Mucosa of descending colon (tissue), 3 donors: ENCODE data around the gene ZNF205. TPM values are rescaled to one million over a fixed set of nuclear protein-coding genes. Genes with fewer than 3 reads are reported as not detected.
A peak's percentile ranks its signal among the peaks of the same experiment; 100 is the strongest.

Source experiments
- ATAC-seq: fragments of 200-7000 bp; cut with Tn5 transposase; one replicate; pipeline ENCODE4 v1.9.1; 2020; ENCODE audit warnings: mild to moderate bottlenecking, moderate library complexity
- DNase-seq, 3 donors: peaks; one replicate each; pipeline ENCODE4 v3.0.0-alpha.2; 2020
- H3K36me3 ChIP-seq: fragments of 200-600 bp; one replicate; pipeline ENCODE4 v1.8.0; 2021; ENCODE audit warnings: low read depth, mild to moderate bottlenecking
- H3K4me1 ChIP-seq: fragments of 200-600 bp; one replicate; pipeline ENCODE4 v1.8.0; 2021; ENCODE audit warnings: low read depth, mild to moderate bottlenecking
- H3K4me3 ChIP-seq: fragments of 200-600 bp; one replicate; pipeline ENCODE4 v1.8.0; 2021; ENCODE audit warnings: mild to moderate bottlenecking
- H3K9me3 ChIP-seq: fragments of 200-600 bp; one replicate; pipeline ENCODE4 v1.8.0; 2021; ENCODE audit warnings: mild to moderate bottlenecking
- intact Hi-C, 2 donors: fragments of 100-400 bp; cut with DNase I in 1 of 2; cut with micrococcal nuclease in 1 of 2; formaldehyde crosslinking; loops; one replicate each; pipeline versions ENCODE4 v1.11.0 to v1.11.1; 2022; cut with DNase I, micrococcal nuclease
- total RNA-seq, 3 donors: library from RNA; stranded (reverse); fragmentation: NEBNext Ultra II Directional in 2 of 3; extraction: Animal tissue kit (Norgen Biotek cat#: 25700) in 2 of 3; gene quantifications; one replicate each; pipeline versions ENCODE4 v1.2.1 to v1.2.4, GENCODE V29; 2021 to 2023
- TF ChIP-seq, protein P1 (sequence below): fragments of 200-600 bp; IDR thresholded peaks from one replicate; pipeline ENCODE4 v1.8.0; 2022; ENCODE audit warnings: antibody characterized with exemption, mild to moderate bottlenecking
- donor health status: DM: no; HTN: no; CAD: no; lungs with moderate emphysema.
- donor health status: DM: no; HTN: no; CAD: no.
- donor health status: DM: no; HTN: yes; CAD: no.

The ZNF205 gene
- total RNA-seq, 3 donors from 2014 or later, result 8.5 to 10.2 (median 10.2) TPM

DNA sequence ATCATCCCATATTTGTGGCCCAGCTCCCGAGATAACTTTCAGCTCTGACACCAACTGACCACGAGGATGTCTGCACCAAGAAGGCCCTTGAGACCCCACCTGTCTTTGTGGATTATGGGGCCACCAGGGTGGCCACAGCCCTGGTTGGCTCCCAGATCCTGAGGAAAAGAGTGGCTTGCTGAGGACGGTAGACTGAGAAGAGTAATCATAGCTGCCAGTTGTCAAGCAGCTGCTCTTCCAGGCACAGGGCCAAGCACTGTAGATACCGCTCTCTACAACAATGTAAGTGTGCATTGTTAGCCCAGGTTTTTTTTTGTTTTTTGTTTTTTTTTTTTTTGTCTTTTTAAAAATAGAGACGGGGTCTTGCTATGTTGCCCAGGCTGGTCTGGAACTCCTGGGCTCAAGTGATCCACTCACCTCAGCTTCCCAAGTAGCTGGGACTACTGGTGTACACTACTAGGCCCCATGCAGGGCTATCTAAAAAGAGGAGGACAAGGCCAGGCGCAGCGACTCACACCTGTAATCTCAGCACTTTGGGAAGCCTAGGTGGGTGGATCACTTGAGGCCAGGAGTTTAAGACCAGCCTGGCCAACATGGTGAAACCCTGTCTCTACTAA lies 9.6 kb downstream of the ZNF205 start:
- no peak overlapping the region for H3K4me3 ChIP-seq
- no peak for ATAC-seq
- no peaks in the 10 kb centered on the region for H3K9me3 ChIP-seq
- H3K36me3 ChIP-seq, result no peaks in the 10 kb centered on the region
- TF ChIP-seq, protein P1, sequence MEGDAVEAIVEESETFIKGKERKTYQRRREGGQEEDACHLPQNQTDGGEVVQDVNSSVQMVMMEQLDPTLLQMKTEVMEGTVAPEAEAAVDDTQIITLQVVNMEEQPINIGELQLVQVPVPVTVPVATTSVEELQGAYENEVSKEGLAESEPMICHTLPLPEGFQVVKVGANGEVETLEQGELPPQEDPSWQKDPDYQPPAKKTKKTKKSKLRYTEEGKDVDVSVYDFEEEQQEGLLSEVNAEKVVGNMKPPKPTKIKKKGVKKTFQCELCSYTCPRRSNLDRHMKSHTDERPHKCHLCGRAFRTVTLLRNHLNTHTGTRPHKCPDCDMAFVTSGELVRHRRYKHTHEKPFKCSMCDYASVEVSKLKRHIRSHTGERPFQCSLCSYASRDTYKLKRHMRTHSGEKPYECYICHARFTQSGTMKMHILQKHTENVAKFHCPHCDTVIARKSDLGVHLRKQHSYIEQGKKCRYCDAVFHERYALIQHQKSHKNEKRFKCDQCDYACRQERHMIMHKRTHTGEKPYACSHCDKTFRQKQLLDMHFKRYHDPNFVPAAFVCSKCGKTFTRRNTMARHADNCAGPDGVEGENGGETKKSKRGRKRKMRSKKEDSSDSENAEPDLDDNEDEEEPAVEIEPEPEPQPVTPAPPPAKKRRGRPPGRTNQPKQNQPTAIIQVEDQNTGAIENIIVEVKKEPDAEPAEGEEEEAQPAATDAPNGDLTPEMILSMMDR, result no peak
- intact Hi-C loops, result no loop called here
- DNase-seq, result no peak
- H3K4me1 ChIP-seq, result peaks cover 7% of the 10 kb centered on the region

DNA sequence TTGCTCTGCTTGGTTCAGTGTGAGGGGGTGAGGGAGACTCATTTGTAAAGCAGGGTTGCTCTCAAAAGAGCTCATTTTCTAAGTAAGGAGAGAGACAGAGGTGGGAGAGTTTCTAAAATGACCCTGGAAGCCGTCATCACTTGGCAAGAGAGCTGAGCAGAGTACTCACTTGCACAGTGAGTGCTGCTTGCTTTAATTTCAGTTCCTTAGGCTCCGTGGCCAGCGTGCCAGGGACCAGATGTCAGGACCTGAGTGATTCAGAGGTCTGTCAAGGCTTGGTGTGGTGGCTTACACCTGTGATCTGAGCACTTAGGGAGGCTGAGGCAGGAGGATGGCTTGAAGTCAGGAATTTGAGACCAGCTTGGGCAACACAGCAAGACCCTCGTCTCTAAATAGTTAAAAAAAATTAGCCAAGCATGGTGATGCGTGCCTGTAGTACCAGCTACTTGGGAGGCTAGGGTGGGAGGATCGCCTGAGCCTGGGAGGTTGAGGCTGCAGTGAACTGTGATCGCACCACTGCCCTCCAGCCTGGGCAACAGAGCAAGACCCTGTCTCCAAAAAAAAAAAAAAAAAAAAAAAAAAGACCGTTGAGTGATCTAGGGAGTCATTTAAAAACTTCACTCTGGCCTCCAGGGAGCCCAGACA lies 10.7 kb downstream of the ZNF205 start:
- intact Hi-C loops, result no loop called here
- Histone ChIP-seq H3K36me3 (no peaks in the 10 kb centered on the region), H3K4me3 (no peak overlapping the region), H3K9me3 (no peaks in the 10 kb centered on the region), H3K4me1 (peaks cover 7% of the 10 kb centered on the region)
- TF ChIP-seq, protein P1, result no peak
- ATAC-seq (no peak), DNase-seq (no peak)

DNA sequence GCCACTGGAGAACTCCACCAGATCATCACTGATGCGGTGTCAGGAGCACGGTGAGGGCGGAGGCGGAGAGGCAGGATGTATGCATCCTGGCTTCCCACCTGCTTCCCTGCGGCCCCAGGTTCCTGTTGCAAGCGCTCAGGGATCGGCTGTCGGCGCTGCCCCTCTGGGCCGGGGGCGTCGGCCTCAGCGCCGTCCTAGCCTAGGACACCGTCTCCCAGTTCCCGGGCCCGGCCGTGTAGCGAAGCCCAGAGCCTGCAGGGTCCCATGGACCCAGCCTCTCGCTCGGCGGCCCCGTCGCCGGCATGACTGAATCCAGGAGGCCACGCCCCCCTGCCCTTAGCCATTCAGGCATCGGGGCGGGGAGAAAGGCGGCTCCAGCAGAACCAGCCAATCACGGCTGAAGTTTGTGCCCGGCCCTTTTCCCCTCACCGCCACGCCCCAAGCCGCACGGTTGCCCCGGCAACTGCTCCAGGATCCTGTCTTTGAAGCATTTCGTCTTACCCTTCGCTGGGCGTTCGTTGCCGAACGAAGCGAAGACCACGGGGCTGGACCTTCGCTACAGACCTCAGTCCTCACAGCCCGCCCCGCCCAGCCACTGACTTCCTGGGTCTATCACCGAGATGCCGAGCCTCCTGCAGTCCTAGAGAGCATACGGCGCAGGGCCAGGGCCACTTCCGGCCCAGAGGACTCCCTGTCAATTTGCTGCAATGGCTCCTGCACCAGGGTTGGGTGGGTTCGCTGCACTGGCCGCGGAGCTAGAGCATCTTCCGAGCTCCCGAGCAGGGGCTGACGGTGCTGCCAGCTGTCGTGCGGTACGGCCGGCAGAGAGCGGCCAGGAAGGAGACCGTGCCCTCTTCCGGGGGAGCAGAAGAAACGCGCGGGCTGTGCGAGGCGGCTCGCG lies 11.8 kb downstream of the ZNF205 start:
- TF ChIP-seq, protein P1, result no peak
- intact Hi-C loops, result no loop called here
- Histone ChIP-seq H3K4me1 (peaks cover 14% of the 10 kb centered on the region), H3K36me3 (no peaks in the 10 kb centered on the region), H3K9me3 (no peaks in the 10 kb centered on the region), H3K4me3 (peak overlapping the region; percentile 48)
- ATAC-seq, result peak; percentile 97
- DNase-seq, result peak; percentile 97 to 99 (median 97)

DNA sequence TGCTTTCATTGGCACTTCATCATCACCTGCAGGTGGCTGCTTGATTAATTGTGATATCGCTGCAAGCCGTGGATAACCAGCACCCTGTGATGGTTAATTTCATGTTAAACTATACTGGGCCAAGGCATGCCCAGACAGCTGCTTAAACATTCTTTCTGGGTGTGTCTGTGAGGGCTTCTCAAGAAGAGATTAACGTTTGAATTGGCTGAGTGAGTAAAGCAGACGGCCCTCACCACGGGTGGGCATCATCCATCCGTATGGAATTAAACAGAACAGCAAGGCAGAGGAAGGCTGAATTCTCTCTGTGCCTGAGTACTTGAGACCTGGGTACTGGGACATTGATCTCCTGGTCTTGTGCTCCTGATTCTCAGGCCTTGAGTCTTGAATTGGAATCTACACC lies 15.4 kb downstream of the ZNF205 start:
- H3K4me3 ChIP-seq, result no peak overlapping the region
- no peak for ATAC-seq
- TF ChIP-seq, protein P1, result no peak
- H3K36me3 ChIP-seq, result no peaks in the 10 kb centered on the region
- no peaks in the 10 kb centered on the region for H3K9me3 ChIP-seq
- intact Hi-C loops, result no loop called here
- H3K4me1 ChIP-seq, result peaks cover 21% of the 10 kb centered on the region
- no peak for DNase-seq

DNA sequence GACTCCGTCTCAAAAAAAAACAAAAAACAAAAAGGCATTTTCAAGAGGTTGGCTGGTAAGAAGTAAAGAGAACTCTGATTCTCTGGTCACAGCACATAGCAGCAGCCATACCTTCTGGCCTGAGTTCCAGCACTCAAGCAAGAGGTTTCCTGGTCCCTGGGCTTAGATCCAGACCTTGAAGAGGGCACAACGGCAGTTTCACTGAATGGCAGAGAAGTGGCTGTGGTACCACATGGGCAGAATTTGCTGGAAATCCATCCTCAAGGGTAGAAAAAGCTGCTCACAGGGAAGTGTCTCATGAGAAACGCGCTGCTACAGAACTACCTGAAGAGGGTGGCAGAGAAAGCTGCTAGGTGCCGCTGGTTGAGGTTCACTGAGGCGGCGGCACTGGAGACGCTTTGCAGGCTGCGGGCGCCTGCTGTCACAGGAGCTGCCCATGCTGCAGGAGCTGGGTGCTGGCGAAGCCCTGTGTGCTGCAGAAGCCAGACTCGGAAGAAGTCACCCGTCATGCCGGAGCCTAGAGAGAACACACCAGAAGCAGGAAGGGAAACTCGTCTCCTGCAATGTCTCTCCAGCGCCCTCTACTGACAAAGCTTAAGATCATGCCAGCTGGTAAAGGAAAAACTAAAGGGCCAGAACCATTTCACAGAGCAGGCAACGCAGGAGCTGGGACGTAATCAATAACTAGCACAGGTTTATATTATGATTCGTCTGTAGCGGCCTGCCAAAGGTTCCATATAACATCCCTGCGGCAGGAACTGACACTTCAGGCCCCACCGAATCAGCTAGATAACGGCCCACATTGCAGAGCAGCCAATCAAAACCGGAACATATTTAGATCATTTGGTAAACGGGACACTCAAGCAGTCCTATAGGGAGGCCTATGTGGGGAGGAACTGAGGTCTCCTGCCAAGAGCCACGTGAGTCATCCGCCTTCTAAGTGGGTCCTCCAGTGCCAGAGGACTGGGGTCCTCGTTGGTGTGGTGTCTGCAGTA lies 17.0 kb downstream of the ZNF205 start:
- H3K36me3 ChIP-seq, result no peaks in the 10 kb centered on the region
- TF ChIP-seq, protein P1, result peak; percentile 89
- H3K4me1 ChIP-seq, result peaks cover 13% of the 10 kb centered on the region
- DNase-seq (peak; percentile 76 to 85 (median 78)), ATAC-seq (peak; percentile 87)
- no peak overlapping the region for H3K4me3 ChIP-seq
- H3K9me3 ChIP-seq, result no peaks in the 10 kb centered on the region
- intact Hi-C loops, result no loop called here
